ENCODE measurements around the gene SH3RF3.

GRCh38 chr2:109468893-109469292, 339.9 kb downstream of the SH3RF3 start:
- TF ChIP-seq AFF4 (CRISPR knock-in tag; IDR thresholded peaks at IDR 0.05; ENCODE audit: borderline replicate concordance) (no peak), CTCF (IDR thresholded peaks at IDR 0.05) (no peak), GABPB1 (CRISPR knock-in tag; IDR thresholded peaks at IDR 0.05) (no peak), HMGA2 (CRISPR knock-in tag; IDR thresholded peaks at IDR 0.05) (no peak)

All from WTC11 (cell line).